ENCODE results near the gene SLC22A23.

Gene SLC22A23

GRCh38 chr6:3471286-3471685 is 14.4 kb upstream of the SLC22A23 start:
- Histone ChIP-seq H3K4me1 (ENCODE audit: control insufficient read depth in 1 of 2, insufficient read depth in 1 of 2, low read depth in 1 of 2, low read length in 1 of 2) (no peaks in the 10 kb centered on the region), H3K4me3 (ENCODE audit: low read depth in 1 of 2, low read length in 1 of 2) (no peak overlapping the region), H3K9me3 (no peaks in the 10 kb centered on the region), H3K36me3 (no peaks in the 10 kb centered on the region), H3K27ac (no peak overlapping the region), H3K27me3 (peaks cover 31% of the 10 kb centered on the region)
- no peak for TF ChIP-seq CTCF (IDR thresholded peaks at IDR 0.05)

- Histone ChIP-seq H3K9me3 (no peaks in the 10 kb centered on the region), H3K27ac (no peak overlapping the region), H3K4me1 (ENCODE audit: control insufficient read depth in 1 of 2, insufficient read depth in 1 of 2, low read depth in 1 of 2, low read length in 1 of 2) (no peaks in the 10 kb centered on the region), H3K27me3 (peaks cover 24% of the 10 kb centered on the region), H3K4me3 (ENCODE audit: low read depth in 1 of 2, low read length in 1 of 2) (no peak overlapping the region), H3K36me3 (no peaks in the 10 kb centered on the region)
- TF ChIP-seq CTCF (IDR thresholded peaks at IDR 0.05): no peak
Observed at GRCh38 chr6:3468585-3468984, 11.7 kb upstream of the SLC22A23 start.

GRCh38 chr6:3467996-3468395 is 11.1 kb upstream of the SLC22A23 start:
- TF ChIP-seq CTCF (IDR thresholded peaks at IDR 0.05): no peak
- Histone ChIP-seq H3K36me3 (no peaks in the 10 kb centered on the region), H3K9me3 (no peaks in the 10 kb centered on the region), H3K4me3 (ENCODE audit: low read depth in 1 of 2, low read length in 1 of 2) (no peak overlapping the region), H3K27me3 (peaks cover 21% of the 10 kb centered on the region), H3K27ac (no peak overlapping the region), H3K4me1 (ENCODE audit: control insufficient read depth in 1 of 2, insufficient read depth in 1 of 2, low read depth in 1 of 2, low read length in 1 of 2) (no peaks in the 10 kb centered on the region)

GRCh38 chr6:3466488-3467219 is 9.8 kb upstream of the SLC22A23 start:
- no peaks in the 10 kb centered on the region for H3K4me1 ChIP-seq (ENCODE audit: control insufficient read depth in 1 of 2, insufficient read depth in 1 of 2, low read depth in 1 of 2, low read length in 1 of 2)
- H3K9me3 ChIP-seq: no peaks in the 10 kb centered on the region
- peaks cover 30% of the 10 kb centered on the region for H3K27me3 ChIP-seq
- H3K36me3 ChIP-seq: no peaks in the 10 kb centered on the region
- no peak overlapping the region for H3K4me3 ChIP-seq (ENCODE audit: low read depth in 1 of 2, low read length in 1 of 2)
- TF ChIP-seq CTCF (IDR thresholded peaks at IDR 0.05): no peak
- no peak overlapping the region for H3K27ac ChIP-seq

GRCh38 chr6:3460253-3460652 is 3.4 kb upstream of the SLC22A23 start:
- Histone ChIP-seq H3K27ac (no peak overlapping the region), H3K4me3 (ENCODE audit: low read depth in 1 of 2, low read length in 1 of 2) (no peak overlapping the region), H3K27me3 (peaks cover 76% of the 10 kb centered on the region), H3K9me3 (no peaks in the 10 kb centered on the region), H3K36me3 (no peaks in the 10 kb centered on the region), H3K4me1 (ENCODE audit: control insufficient read depth in 1 of 2, insufficient read depth in 1 of 2, low read depth in 1 of 2, low read length in 1 of 2) (peaks cover 0 to 6% of the 10 kb centered on the region in 2 experiments)
- TF ChIP-seq CTCF (IDR thresholded peaks at IDR 0.05): no peak

Measured in neutrophil (primary cell).